ENCODE measurements around the gene GPRIN3. TPM values are rescaled to one million over a fixed set of nuclear protein-coding genes. Genes with fewer than 3 reads are reported as not detected.

Gene GPRIN3
- total and polyA plus RNA-seq, 2 donors (not counting 3 experiments of a cell fraction or from before 2014, with no cell fraction given), result 0.17 to 2.2 TPM

DNA sequence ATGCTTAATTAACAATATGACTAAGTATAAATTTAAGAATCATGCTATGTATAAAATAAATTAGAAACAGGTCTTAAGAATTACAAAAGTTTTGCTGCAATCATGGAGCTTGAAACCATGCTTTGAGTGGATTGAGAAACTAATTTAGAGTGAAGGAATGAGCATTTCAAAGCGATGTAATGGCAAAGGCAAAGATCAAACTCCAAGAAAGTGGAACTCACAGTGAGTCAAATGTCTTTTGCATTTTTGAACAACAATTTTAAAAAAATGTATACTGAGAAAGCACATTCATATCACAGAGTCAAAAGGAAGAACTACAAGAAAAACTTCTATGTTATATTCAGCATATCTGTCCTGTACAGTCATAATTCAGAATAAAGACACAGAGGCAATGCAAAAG, 6.6 kb downstream of the GPRIN3 start:
- no TSS peak for BruUV-seq (replicated peaks)
- DNase-seq (ENCODE audit: low read depth, low spot score) (no peak), FAIRE-seq (no peak)
- TF ChIP-seq FOS (IDR thresholded peaks at IDR 0.05; ENCODE audit: borderline replicate concordance, insufficient read depth, low read length) (no peak), GATA2 (IDR thresholded peaks at IDR 0.05; ENCODE audit: insufficient read depth, insufficient read length, low read depth, low read length) (no peak), POLR2A (IDR thresholded peaks at IDR 0.05; ENCODE audit: low read depth, low read length) (no peak), MYC (IDR thresholded peaks at IDR 0.05; ENCODE audit: low read depth, low read length) (no peak), EZH2 (IDR thresholded peaks at IDR 0.05; ENCODE audit: borderline replicate concordance, low read depth, low read length, severe bottlenecking) (no peak), POLR2AphosphoS5 (IDR thresholded peaks at IDR 0.05; ENCODE audit: insufficient read depth, low read depth, low read length) (no peak), JUN (IDR thresholded peaks at IDR 0.05; ENCODE audit: borderline replicate concordance, insufficient read depth, insufficient read length, low read depth) (no peak)
- TF ChIP-seq, protein P1, sequence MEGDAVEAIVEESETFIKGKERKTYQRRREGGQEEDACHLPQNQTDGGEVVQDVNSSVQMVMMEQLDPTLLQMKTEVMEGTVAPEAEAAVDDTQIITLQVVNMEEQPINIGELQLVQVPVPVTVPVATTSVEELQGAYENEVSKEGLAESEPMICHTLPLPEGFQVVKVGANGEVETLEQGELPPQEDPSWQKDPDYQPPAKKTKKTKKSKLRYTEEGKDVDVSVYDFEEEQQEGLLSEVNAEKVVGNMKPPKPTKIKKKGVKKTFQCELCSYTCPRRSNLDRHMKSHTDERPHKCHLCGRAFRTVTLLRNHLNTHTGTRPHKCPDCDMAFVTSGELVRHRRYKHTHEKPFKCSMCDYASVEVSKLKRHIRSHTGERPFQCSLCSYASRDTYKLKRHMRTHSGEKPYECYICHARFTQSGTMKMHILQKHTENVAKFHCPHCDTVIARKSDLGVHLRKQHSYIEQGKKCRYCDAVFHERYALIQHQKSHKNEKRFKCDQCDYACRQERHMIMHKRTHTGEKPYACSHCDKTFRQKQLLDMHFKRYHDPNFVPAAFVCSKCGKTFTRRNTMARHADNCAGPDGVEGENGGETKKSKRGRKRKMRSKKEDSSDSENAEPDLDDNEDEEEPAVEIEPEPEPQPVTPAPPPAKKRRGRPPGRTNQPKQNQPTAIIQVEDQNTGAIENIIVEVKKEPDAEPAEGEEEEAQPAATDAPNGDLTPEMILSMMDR (IDR thresholded peaks at IDR 0.05; ENCODE audit: extremely low read depth in 1 of 2, insufficient read depth in 1 of 2, low read depth in 1 of 2, low read length in 2 of 2), result no peak
- TF ChIP-seq, protein P2, sequence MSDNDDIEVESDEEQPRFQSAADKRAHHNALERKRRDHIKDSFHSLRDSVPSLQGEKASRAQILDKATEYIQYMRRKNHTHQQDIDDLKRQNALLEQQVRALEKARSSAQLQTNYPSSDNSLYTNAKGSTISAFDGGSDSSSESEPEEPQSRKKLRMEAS (IDR thresholded peaks at IDR 0.05; ENCODE audit: insufficient read depth, insufficient read length), result no peak
- no peak overlapping the region for H3K27ac ChIP-seq (ENCODE audit: insufficient read depth, low read depth, low read length)
- H3K27me3 ChIP-seq (ENCODE audit: control insufficient read depth in 2 of 2, insufficient read depth in 2 of 2, low read length in 2 of 2), result peaks cover 3 to 5% of the 10 kb centered on the region in 2 experiments
- dilution Hi-C loops (cut with MboI; ENCODE audit: extremely low pct_ligation_motif_present, low sequenced_read_pairs), result no loop called here
- no peak overlapping the region for H3K9ac ChIP-seq (replicated peaks; ENCODE audit: extremely low read depth, insufficient read depth, low read length)
- no peaks in the 10 kb centered on the region for H3K79me2 ChIP-seq (ENCODE audit: control insufficient read depth, insufficient read depth, low read length)
- no peaks in the 10 kb centered on the region for H3K36me3 ChIP-seq (ENCODE audit: control insufficient read depth in 2 of 2, extremely low read depth in 1 of 2, insufficient read depth in 2 of 2, low read length in 2 of 2)
- no peak overlapping the region for H2AFZ ChIP-seq (ENCODE audit: low read depth, low read length)
- H3K9me3 ChIP-seq (replicated peaks; ENCODE audit: control insufficient read depth, insufficient read depth, low read length), result no peaks in the 10 kb centered on the region
- H3K4me3 ChIP-seq (replicated peaks in 1 of 3; ENCODE audit: insufficient read depth in 1 of 3, low read depth in 1 of 3, low read length in 3 of 3), result no peak overlapping the region
- intact Hi-C loops (cut with micrococcal nuclease), result no loop called here
- no peaks in the 10 kb centered on the region for H3K9me1 ChIP-seq (replicated peaks; ENCODE audit: control insufficient read depth, extremely low read depth, insufficient read depth, low read length)
- no peak overlapping the region for H3K4me2 ChIP-seq (ENCODE audit: insufficient read depth, low read length)
- POLR2A ChIA-PET, result no interaction called here
- no peaks in the 10 kb centered on the region for H4K20me1 ChIP-seq (replicated peaks; ENCODE audit: control insufficient read depth, extremely low read depth, insufficient read depth, low read length)
- CTCF ChIA-PET, result interaction anchor here (1.0 kb wide), 1 partner anchor 17 kb away, joined by 3 read pairs; no protein-coding TSS in a partner anchor
- H3K4me1 ChIP-seq (ENCODE audit: control insufficient read depth, extremely low read depth, insufficient read depth, low read length), result peaks cover 4% of the 10 kb centered on the region
